ENCODE data around the gene ING5.
"Not testable (repeated sequence)": the region's sequence is repeated elsewhere in the genome, so short reads cannot be mapped to it uniquely, and the experiment has no call there.

Gene ING5

GRCh38 chr2:241720099-241720498, 18.3 kb downstream of the ING5 start:
- DNase-seq, result no peak

GRCh38 chr2:241720560-241720959, 18.7 kb downstream of the ING5 start:
- DNase-seq, result no peak

GRCh38 chr2:241721852-241722251, 20.0 kb downstream of the ING5 start:
- DNase-seq, result no peak

- no peak for DNase-seq
Observed at GRCh38 chr2:241722896-241723454, 21.1 kb downstream of the ING5 start.

- no peak for DNase-seq
Observed at GRCh38 chr2:241724259-241724974, 22.6 kb downstream of the ING5 start.

GRCh38 chr2:241724975-241725870, 23.4 kb downstream of the ING5 start:
- no peak for DNase-seq

- no peak for DNase-seq
Observed at GRCh38 chr2:241726459-241726858, 24.6 kb downstream of the ING5 start.

GRCh38 chr2:241728000-241728399, 26.2 kb downstream of the ING5 start:
- no peak for DNase-seq

GRCh38 chr2:241728627-241729026, 26.8 kb downstream of the ING5 start:
- DNase-seq, result no peak

- DNase-seq, result no peak
Observed at GRCh38 chr2:241729868-241730267, 28.0 kb downstream of the ING5 start.

GRCh38 chr2:241730671-241731293, 28.9 kb downstream of the ING5 start:
- no peak for DNase-seq

GRCh38 chr2:241732513-241733186, 30.8 kb downstream of the ING5 start:
- DNase-seq, result not testable (repeated sequence)

GRCh38 chr2:241733391-241734207, 31.8 kb downstream of the ING5 start:
- DNase-seq, result no peak

- no peak for DNase-seq
Observed at GRCh38 chr2:241734208-241734466, 32.3 kb downstream of the ING5 start.

- peak; percentile 25 for DNase-seq
Observed at GRCh38 chr2:241734467-241735208, 32.8 kb downstream of the ING5 start, which contains the start of gene D2HGDH. D2HGDH (plus strand) TSS chr2:241734630; CDS start chr2:241735225, 595 bp downstream.

- no peak for DNase-seq
Observed at GRCh38 chr2:241736111-241736510, 34.3 kb downstream of the ING5 start.

GRCh38 chr2:241738040-241738686, 36.3 kb downstream of the ING5 start:
- DNase-seq, result no peak

GRCh38 chr2:241739177-241739576, 37.3 kb downstream of the ING5 start:
- no peak for DNase-seq

- no peak for DNase-seq
Observed at GRCh38 chr2:241739651-241740050, 37.8 kb downstream of the ING5 start.

- DNase-seq, result peak; percentile 81
Observed at GRCh38 chr2:241741016-241741415, 39.2 kb downstream of the ING5 start.

Measured in NCI-H2029 treated with DMSO at 0.1 percent for 48 hours (cell line).